Endothelial cell of umbilical vein (primary cell): ENCODE results near the gene ZNF17. TPM values are rescaled to one million over a fixed set of nuclear protein-coding genes. Genes with fewer than 3 reads are reported as not detected.
A peak's percentile ranks its signal among the peaks of the same experiment; 100 is the strongest.

Experiments used
- BruUV-seq: library from RNA; stranded (reverse); fragments of 400-500 nt; replicated peaks from 2 replicates; lab custom pipeline; 2021; lab: Mats Ljungman, UMichigan
- CTCF ChIA-PET: fragments of 300-600, 350-600 bp; sonication (Branson Sonifier 250); formaldehyde crosslinking; loops from one replicate; lab custom pipeline; 2021; ENCODE audit warnings: antibody characterized with exemption, inconsistent platforms; lab: Charles Lee
- POLR2A ChIA-PET: fragments of 300-600, 350-600 bp; sonication (Branson Sonifier 250); formaldehyde crosslinking; loops from one replicate; lab custom pipeline; 2021; ENCODE audit warnings: antibody characterized with exemption, inconsistent platforms; lab: Charles Lee
- DNase-seq: peaks from one replicate; pipeline ENCODE4 v3.0.0-alpha.2; 2011; ENCODE audit warnings: low read depth, low spot score
- FAIRE-seq: peaks from 2 replicates; lab custom pipeline; 2011; peaks lifted over from hg19 to GRCh38; lab: Jason Lieb, UNC
- H2AFZ ChIP-seq: 2 replicates; pipeline ENCODE4 v1.6.0; 2012; ENCODE audit warnings: low read depth, low read length, control low read depth, inconsistent platforms
- H3K27ac ChIP-seq: 2 replicates; pipeline ENCODE4 v1.5.1; 2011; ENCODE audit warnings: low read depth, mild to moderate bottlenecking, control low read depth, low read length, moderate library complexity; ENCODE audit not compliant: insufficient read depth
- H3K27me3 ChIP-seq, 2 experiments: 2 replicates each; pipeline versions ENCODE4 v1.6.0 to v1.6.1; 2011; ENCODE audit warnings: low read length in 2 of 2, mixed read lengths in 1 of 2; ENCODE audit not compliant: control insufficient read depth in 2 of 2, insufficient read depth in 2 of 2
- H3K36me3 ChIP-seq, 2 experiments: 2 replicates in 1 of 2; 3 replicates in 1 of 2; pipeline ENCODE4 v1.5.1; 2011; ENCODE audit warnings: low read length in 2 of 2, mild to moderate bottlenecking in 1 of 2, moderate library complexity in 1 of 2; ENCODE audit not compliant: control insufficient read depth in 2 of 2, insufficient read depth in 2 of 2; ENCODE audit errors: extremely low read depth in 1 of 2
- H3K4me1 ChIP-seq: 3 replicates; pipeline ENCODE4 v1.5.1; 2011; ENCODE audit warnings: mild to moderate bottlenecking, low read length; ENCODE audit not compliant: control insufficient read depth, insufficient read depth; ENCODE audit errors: extremely low read depth
- H3K4me2 ChIP-seq: 2 replicates; pipeline ENCODE4 v1.6.1; 2011; ENCODE audit warnings: low read length, control low read depth, mixed read lengths; ENCODE audit not compliant: insufficient read depth
- H3K4me3 ChIP-seq, 3 experiments: fragments of 200-600 bp in 1 of 3; sonication (generic), shearing (Covaris generic) in 1 of 3; replicated peaks in 1 of 3; 2 replicates each; pipeline ENCODE4 v1.5.1; 2011 to 2016; ENCODE audit warnings: control low read depth in 3 of 3, low read length in 3 of 3, mild to moderate bottlenecking in 2 of 3, inconsistent platforms in 1 of 3, low read depth in 1 of 3, moderate library complexity in 1 of 3; ENCODE audit not compliant: insufficient read depth in 1 of 3
- H3K79me2 ChIP-seq: 2 replicates; pipeline ENCODE4 v1.6.0; 2012; ENCODE audit warnings: low read length, inconsistent platforms; ENCODE audit not compliant: control insufficient read depth, insufficient read depth
- H3K9ac ChIP-seq: replicated peaks from 2 replicates; pipeline ENCODE3; 2011; ENCODE audit warnings: low read length, control low read depth; ENCODE audit not compliant: insufficient read depth; ENCODE audit errors: extremely low read depth
- H3K9me1 ChIP-seq: replicated peaks from 3 replicates; pipeline ENCODE4 v1.6.0; 2011; ENCODE audit warnings: mild to moderate bottlenecking, low read length; ENCODE audit not compliant: control insufficient read depth, insufficient read depth; ENCODE audit errors: extremely low read depth
- H3K9me3 ChIP-seq: replicated peaks from 2 replicates; pipeline ENCODE4 v1.5.1; 2012; ENCODE audit warnings: low read length, inconsistent platforms; ENCODE audit not compliant: control insufficient read depth, insufficient read depth
- H4K20me1 ChIP-seq: replicated peaks from 2 replicates; pipeline ENCODE3; 2011; ENCODE audit warnings: mild to moderate bottlenecking, low read length; ENCODE audit not compliant: control insufficient read depth, insufficient read depth; ENCODE audit errors: extremely low read depth
- EZH2 ChIP-seq: IDR thresholded peaks from 2 replicates; pipeline ENCODE4 v1.6.1; 2012; ENCODE audit warnings: borderline replicate concordance, low read depth, mild to moderate bottlenecking, moderate library complexity, low read length, inconsistent platforms; ENCODE audit not compliant: severe bottlenecking
- FOS ChIP-seq: IDR thresholded peaks from 2 replicates; pipeline ENCODE4 v1.6.1; 2011; ENCODE audit warnings: mild to moderate bottlenecking, low read length, moderate library complexity, borderline replicate concordance; ENCODE audit not compliant: insufficient read depth
- GATA2 ChIP-seq: IDR thresholded peaks from 2 replicates; pipeline ENCODE4 v1.7.0; 2011; ENCODE audit warnings: low read depth, mild to moderate bottlenecking, moderate library complexity, mixed read lengths, low read length; ENCODE audit not compliant: insufficient read length, insufficient read depth
- JUN ChIP-seq: IDR thresholded peaks from 2 replicates; pipeline ENCODE4 v1.6.1; 2011; ENCODE audit warnings: borderline replicate concordance, low read depth; ENCODE audit not compliant: insufficient read length, insufficient read depth
- MYC ChIP-seq: IDR thresholded peaks from one replicate; pipeline ENCODE4 v1.6.1; 2011; ENCODE audit warnings: mild to moderate bottlenecking, low read depth, low read length
- dilution Hi-C: fragments of 300-500 bp; cut with MboI; formaldehyde crosslinking; loops from one replicate; pipeline ENCODE4 v1.15.0; 2019; ENCODE audit warnings: low sequenced_read_pairs; ENCODE audit not compliant: extremely low pct_ligation_motif_present
- intact Hi-C: fragments of 100-400 bp; cut with micrococcal nuclease; formaldehyde crosslinking; loops from one replicate; pipeline ENCODE4 v1.10.0; 2022
- polyA plus RNA-seq, 4 experiments: library from polyadenylated mRNA; depleted of rRNA in 3 of 4; stranded (reverse) in 3 of 4; unstranded in 1 of 4; fragments of >200 nt; gene quantifications; 2 replicates each; pipeline versions ENCODE4 v1.2.1 to v1.2.3, GENCODE V29; 2011 to 2012; ENCODE audit warnings: missing spikeins in 1 of 4
- total RNA-seq: library from RNA; stranded (reverse); gene quantifications from 2 replicates; pipeline ENCODE4 v1.2.3, GENCODE V29; 2021
- TF ChIP-seq, protein P1 (sequence below): IDR thresholded peaks from 2 replicates; pipeline ENCODE4 v1.6.1; 2011; ENCODE audit not compliant: insufficient read depth, insufficient read length

ZNF17 gene
- total and polyA plus RNA-seq, 2 donors (not counting 3 experiments of a cell fraction or from before 2014, with no cell fraction given): 2.4 to 6.4 TPM

DNA sequence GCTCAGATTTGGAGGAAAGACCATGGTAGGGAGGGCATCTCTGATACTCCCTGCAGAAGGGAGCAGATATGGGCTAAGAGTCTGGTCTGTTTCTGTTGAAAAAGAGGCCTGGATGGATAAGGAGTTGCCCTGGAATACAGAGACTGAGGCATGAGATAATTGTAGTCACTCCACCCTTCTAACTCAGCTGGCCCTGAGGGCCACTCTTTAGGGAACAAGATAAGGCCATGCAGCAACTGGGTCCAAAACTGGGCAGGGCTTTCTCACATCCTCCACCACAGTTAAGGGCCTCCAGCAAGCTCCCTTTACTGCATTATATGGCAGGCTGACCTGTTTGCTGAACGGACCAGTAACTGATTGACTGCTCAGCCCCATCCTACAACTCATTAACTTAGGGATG, 25.5 kb downstream of the ZNF17 start:
- peaks cover 17% of the 10 kb centered on the region for H3K79me2 ChIP-seq
- peak overlapping the region in 1 of 3 experiments; percentile 81 for H3K4me3 ChIP-seq
- H3K9ac ChIP-seq: no peak overlapping the region
- intact Hi-C loops: no loop called here
- H3K27me3 ChIP-seq: no peaks in the 10 kb centered on the region
- H3K9me1 ChIP-seq: no peaks in the 10 kb centered on the region
- H3K36me3 ChIP-seq: peaks cover 0 to 2% of the 10 kb centered on the region in 2 experiments
- POLR2A ChIA-PET: no interaction called here
- peak overlapping the region; percentile 73 for H3K4me2 ChIP-seq
- dilution Hi-C loops: no loop called here
- BruUV-seq: TSS peak; percentile 18
- H3K4me1 ChIP-seq: peaks cover 10% of the 10 kb centered on the region
- no peak overlapping the region for H3K27ac ChIP-seq
- CTCF ChIA-PET: no interaction called here
- no peak for FAIRE-seq
- no peak overlapping the region for H2AFZ ChIP-seq
- no peaks in the 10 kb centered on the region for H3K9me3 ChIP-seq
- no peak for DNase-seq
- H4K20me1 ChIP-seq: no peaks in the 10 kb centered on the region
- TF ChIP-seq FOS (no peak), MYC (no peak), JUN (no peak)
- TF ChIP-seq, protein P1, sequence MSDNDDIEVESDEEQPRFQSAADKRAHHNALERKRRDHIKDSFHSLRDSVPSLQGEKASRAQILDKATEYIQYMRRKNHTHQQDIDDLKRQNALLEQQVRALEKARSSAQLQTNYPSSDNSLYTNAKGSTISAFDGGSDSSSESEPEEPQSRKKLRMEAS: no peak

DNA sequence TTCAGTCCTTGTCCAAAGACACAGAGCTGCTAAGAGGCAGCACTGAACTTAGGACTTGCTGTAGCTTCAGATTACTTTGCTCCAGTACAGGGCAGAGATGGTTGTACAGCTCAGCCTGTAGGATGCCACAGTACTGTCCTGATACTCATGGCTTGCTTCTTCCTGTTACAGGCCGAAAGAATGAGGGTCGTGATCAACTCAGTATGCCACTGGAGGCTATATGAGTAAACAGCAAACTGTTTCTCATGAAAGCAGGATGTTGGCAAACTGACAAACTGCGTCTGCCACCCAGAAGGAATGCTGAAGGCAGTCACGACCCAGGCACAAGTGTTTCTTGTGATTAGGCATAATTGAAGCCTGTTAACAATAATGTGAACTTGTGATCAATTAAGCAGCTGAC, 27.0 kb downstream of the ZNF17 start:
- ChIA-PET POLR2A (no interaction called here), CTCF (no interaction called here)
- no peak for FAIRE-seq
- Histone ChIP-seq H2AFZ (no peak overlapping the region), H4K20me1 (no peaks in the 10 kb centered on the region), H3K36me3 (peaks cover 0 to 2% of the 10 kb centered on the region in 2 experiments), H3K4me3 (no peak overlapping the region), H3K79me2 (peaks cover 17% of the 10 kb centered on the region), H3K27me3 (no peaks in the 10 kb centered on the region), H3K4me2 (no peak overlapping the region), H3K9me1 (no peaks in the 10 kb centered on the region), H3K9me3 (no peaks in the 10 kb centered on the region), H3K4me1 (peaks cover 10% of the 10 kb centered on the region), H3K9ac (no peak overlapping the region), H3K27ac (no peak overlapping the region)
- dilution Hi-C loops (no loop called here), intact Hi-C loops (no loop called here)
- TF ChIP-seq EZH2 (no peak), GATA2 (no peak), MYC (no peak), JUN (no peak), FOS (no peak)
- no peak for DNase-seq
- no TSS peak for BruUV-seq
